Mesenchymal stem cell (in vitro differentiated cells and primary cell): Measurements from ENCODE around the gene NFIX.

Experiments used
- DNase-seq: peaks from one replicate; pipeline ENCODE4 v3.0.0-alpha.2; 2013
- H2AFZ ChIP-seq: one replicate; pipeline ENCODE4 v1.6.1; 2013; ENCODE audit warnings: low read depth, mild to moderate bottlenecking, control low read depth, inconsistent platforms, low read length, moderate library complexity
- H2AK5ac ChIP-seq: 2 replicates; pipeline ENCODE4 v1.6.1; 2013; ENCODE audit warnings: low read length, moderate library complexity, mild to moderate bottlenecking, inconsistent platforms; ENCODE audit not compliant: severe bottlenecking
- H2BK120ac ChIP-seq: one replicate; pipeline ENCODE4 v1.6.1; 2013; ENCODE audit warnings: low read depth, mild to moderate bottlenecking, inconsistent platforms, low read length, moderate library complexity
- H2BK12ac ChIP-seq, 2 experiments: one replicate each; pipeline ENCODE4 v1.6.1; 2013; ENCODE audit warnings: inconsistent platforms in 2 of 2, low read length in 2 of 2, mild to moderate bottlenecking in 2 of 2, moderate library complexity in 2 of 2, control low read depth in 1 of 2
- H2BK15ac ChIP-seq: one replicate; pipeline ENCODE4 v1.6.1; 2013; ENCODE audit warnings: mild to moderate bottlenecking, low read depth, inconsistent platforms; ENCODE audit not compliant: poor library complexity, severe bottlenecking
- H2BK5ac ChIP-seq: 2 replicates; pipeline ENCODE4 v1.6.1; 2013; ENCODE audit warnings: low read depth, mild to moderate bottlenecking, low read length, control low read depth, inconsistent platforms; ENCODE audit not compliant: poor library complexity, severe bottlenecking
- H3K14ac ChIP-seq, 2 experiments: one replicate each; pipeline ENCODE4 v1.6.1; 2013; ENCODE audit warnings: inconsistent platforms in 2 of 2, low read length in 2 of 2, control low read depth in 1 of 2, mild to moderate bottlenecking in 1 of 2, moderate library complexity in 1 of 2
- H3K18ac ChIP-seq, 2 experiments: one replicate each; pipeline ENCODE4 v1.6.1; 2013; ENCODE audit warnings: inconsistent platforms in 2 of 2, low read length in 2 of 2, control low read depth in 1 of 2, low read depth in 1 of 2, mild to moderate bottlenecking in 1 of 2
- H3K23ac ChIP-seq, 2 experiments: one replicate each; pipeline ENCODE4 v1.6.1; 2013; ENCODE audit warnings: inconsistent platforms in 2 of 2, low read length in 2 of 2, mild to moderate bottlenecking in 2 of 2, moderate library complexity in 2 of 2, control low read depth in 1 of 2
- H3K27ac ChIP-seq: 2 replicates; pipeline ENCODE4 v1.5.1; 2013; ENCODE audit warnings: mild to moderate bottlenecking, moderate library complexity, low read length, control low read depth, inconsistent platforms; ENCODE audit not compliant: poor library complexity, severe bottlenecking
- H3K27me3 ChIP-seq, 2 experiments: 2 replicates each; pipeline versions ENCODE4 v1.6.1 to v1.7.0; 2013; ENCODE audit warnings: low read length in 2 of 2, mild to moderate bottlenecking in 2 of 2, moderate library complexity in 2 of 2, control low read depth in 1 of 2, inconsistent platforms in 1 of 2; ENCODE audit not compliant: control insufficient read depth in 1 of 2, insufficient read depth in 1 of 2
- H3K36me3 ChIP-seq, 2 experiments: 2 replicates each; pipeline versions ENCODE4 v1.6.1 to v1.7.0; 2013; ENCODE audit warnings: low read length in 2 of 2, control low read depth in 1 of 2, inconsistent platforms in 1 of 2, low read depth in 1 of 2, mild to moderate bottlenecking in 1 of 2; ENCODE audit not compliant: insufficient read depth in 2 of 2, control insufficient read depth in 1 of 2
- H3K4ac ChIP-seq, 2 experiments: one replicate each; pipeline ENCODE4 v1.6.1; 2013; ENCODE audit warnings: inconsistent platforms in 2 of 2, low read length in 2 of 2, mild to moderate bottlenecking in 2 of 2, moderate library complexity in 2 of 2, control low read depth in 1 of 2, low read depth in 1 of 2
- H3K4me1 ChIP-seq: 2 replicates; pipeline ENCODE4 v1.6.1; 2013; ENCODE audit warnings: low read depth, low read length, control low read depth; ENCODE audit not compliant: control insufficient read depth, insufficient read depth
- H3K4me2 ChIP-seq: 2 replicates; pipeline ENCODE4 v1.6.1; 2013; ENCODE audit warnings: low read length, mild to moderate bottlenecking, inconsistent platforms; ENCODE audit not compliant: poor library complexity, severe bottlenecking
- H3K4me3 ChIP-seq, 2 experiments: 2 replicates each; pipeline versions ENCODE4 v1.5.1 to v1.7.0; 2013; ENCODE audit warnings: low read length in 2 of 2, mild to moderate bottlenecking in 2 of 2, control low read depth in 1 of 2, low read depth in 1 of 2; ENCODE audit not compliant: insufficient read depth in 1 of 2
- H3K79me1 ChIP-seq: replicated peaks from 2 replicates; pipeline ENCODE4 v1.6.1; 2013; ENCODE audit warnings: mild to moderate bottlenecking, control low read depth, low read length, inconsistent platforms; ENCODE audit not compliant: poor library complexity, severe bottlenecking
- H3K9ac ChIP-seq: 2 replicates; pipeline ENCODE4 v1.7.0; 2013; ENCODE audit warnings: mild to moderate bottlenecking, low read length, moderate library complexity
- H3K9me3 ChIP-seq: 2 replicates; pipeline ENCODE4 v1.7.0; 2013; ENCODE audit warnings: mild to moderate bottlenecking, low read length; ENCODE audit not compliant: control insufficient read depth
- H4K8ac ChIP-seq: one replicate; pipeline ENCODE4 v1.6.1; 2013; ENCODE audit warnings: inconsistent platforms, mild to moderate bottlenecking, low read length, moderate library complexity
- H4K91ac ChIP-seq: one replicate; pipeline ENCODE4 v1.6.1; 2013; ENCODE audit warnings: mild to moderate bottlenecking, low read length, inconsistent platforms
- WGBS: methylation state at CpG from one replicate; pipeline ENCODE4 v1.1.7; 2013; ENCODE audit warnings: mixed read lengths; 5-methylcytosine and 5-hydroxymethylcytosine counted together

The NFIX gene

DNA sequence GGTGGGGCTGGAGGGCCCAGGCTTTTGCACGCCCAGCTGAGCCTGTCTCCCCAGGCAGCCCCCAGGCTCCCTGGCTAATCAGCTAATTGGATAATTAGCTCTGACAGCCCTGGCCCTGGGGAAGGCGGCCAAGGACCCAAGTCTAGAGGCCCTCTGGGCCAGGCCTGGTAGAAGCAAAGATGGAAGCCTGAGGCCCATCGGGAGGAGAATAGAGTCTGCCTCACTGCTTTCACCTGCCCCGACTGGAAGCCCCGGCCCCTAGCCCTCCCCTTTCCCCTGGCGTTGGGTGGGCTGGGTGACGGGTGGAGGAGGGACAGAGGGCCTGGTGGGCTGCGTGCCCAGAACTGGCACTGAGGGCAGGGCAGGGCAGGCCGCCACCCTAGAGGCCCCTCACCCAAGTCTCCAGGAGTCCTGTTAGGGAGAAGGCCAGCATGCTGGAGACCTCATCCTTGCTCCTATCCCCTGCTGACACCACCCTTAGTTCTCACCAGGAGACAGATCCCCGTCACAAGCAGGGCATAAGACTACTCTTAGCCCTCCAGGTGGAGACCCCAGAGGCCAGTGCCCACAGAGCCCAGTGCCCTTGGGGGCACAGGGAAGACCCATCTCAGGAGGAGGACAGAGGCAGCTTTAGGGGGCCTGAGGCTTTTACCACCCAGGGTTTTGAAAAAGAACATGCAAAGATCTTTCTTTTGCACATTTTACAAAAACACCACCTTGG lies 95.4 kb downstream of the NFIX start:
- no peak overlapping the region for H3K27ac ChIP-seq
- no peaks in the 10 kb centered on the region for H3K79me1 ChIP-seq
- H4K8ac ChIP-seq: no peak overlapping the region
- no peak overlapping the region for H2BK5ac ChIP-seq
- H4K91ac ChIP-seq: peak overlapping the region; percentile 66
- no peak overlapping the region for H3K4me2 ChIP-seq
- no peak overlapping the region for H2AK5ac ChIP-seq
- H3K4ac ChIP-seq: no peak overlapping the region
- H3K18ac ChIP-seq: no peak overlapping the region
- no peak overlapping the region for H3K4me3 ChIP-seq
- no peak overlapping the region for H3K23ac ChIP-seq
- H2AFZ ChIP-seq: no peak overlapping the region
- peaks cover 0 to 38% of the 10 kb centered on the region in 2 experiments for H3K27me3 ChIP-seq
- peak overlapping the region in 1 of 2 experiments; percentile 72 for H2BK12ac ChIP-seq
- no peaks in the 10 kb centered on the region for H3K9me3 ChIP-seq
- H2BK120ac ChIP-seq: no peak overlapping the region
- H3K36me3 ChIP-seq: peaks cover 0 to 72% of the 10 kb centered on the region in 2 experiments
- peak overlapping the region; percentile 17 for H2BK15ac ChIP-seq
- WGBS: 79% methylated on average over 10 of the region's 10 CpGs
- no peak for DNase-seq
- H3K4me1 ChIP-seq: peaks cover 38% of the 10 kb centered on the region
- peak overlapping the region in 1 of 2 experiments; percentile 31 for H3K14ac ChIP-seq
- H3K9ac ChIP-seq: peak overlapping the region; percentile 57

DNA sequence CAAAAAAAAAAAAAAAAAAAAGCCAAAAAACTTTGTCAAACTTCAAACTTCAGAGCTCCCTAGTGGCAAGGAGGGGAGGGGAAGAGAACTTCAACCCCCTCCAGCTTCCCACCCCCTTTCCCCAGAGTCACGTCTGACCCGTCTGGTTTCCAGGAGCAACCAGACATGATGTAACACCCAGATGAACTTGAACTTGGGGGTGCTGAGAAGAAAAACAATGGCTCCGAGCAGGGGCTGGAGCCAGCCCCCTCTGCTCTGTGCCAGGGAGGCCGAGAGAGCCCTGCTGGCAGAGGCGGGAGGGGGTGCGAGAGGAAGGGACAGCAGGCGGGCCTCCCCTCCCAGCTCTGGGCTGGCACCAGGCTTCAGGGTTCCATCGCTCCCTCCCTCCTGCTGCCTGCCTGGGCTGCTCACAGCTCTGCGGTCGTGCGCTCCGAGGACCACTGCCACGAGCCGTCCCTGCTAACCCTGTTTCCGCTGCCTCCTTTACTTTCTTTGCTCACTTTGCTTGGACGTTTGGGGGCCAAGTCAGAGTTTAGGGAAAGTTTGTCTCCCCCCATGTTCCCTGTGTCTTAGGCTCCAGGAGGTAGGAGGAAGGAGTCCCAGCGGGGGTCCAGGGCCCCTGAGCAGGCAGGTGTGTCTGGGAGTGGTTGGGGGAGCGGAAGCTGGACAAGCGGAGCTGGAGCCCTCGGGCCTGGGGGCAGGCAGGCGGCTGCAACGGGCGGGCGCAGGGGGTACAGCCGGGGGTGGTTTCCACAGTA lies 96.3 kb downstream of the NFIX start:
- WGBS: 27% methylated on average over 25 of the region's 25 CpGs

DNA sequence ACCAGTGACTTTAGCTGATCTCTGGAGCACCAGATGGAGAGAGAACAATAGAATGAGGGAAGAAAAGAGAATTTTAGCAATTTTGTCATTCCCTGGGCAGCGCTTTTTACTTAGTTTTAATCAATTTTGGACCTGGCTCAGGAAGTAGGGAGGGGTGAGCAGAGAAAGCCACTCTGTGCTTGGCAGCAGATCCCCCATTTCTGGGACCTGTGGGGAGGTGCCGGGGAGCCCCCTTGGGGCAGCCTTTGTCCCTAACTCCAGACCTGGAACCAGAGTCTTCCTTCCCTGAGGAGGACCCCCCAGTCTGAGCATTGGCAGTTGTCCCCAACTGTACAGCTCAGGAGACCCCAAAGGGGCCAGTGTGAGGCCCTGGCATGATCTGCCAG lies 96.9 kb downstream of the NFIX start:
- Histone ChIP-seq H3K36me3 (peaks cover 0 to 64% of the 10 kb centered on the region in 2 experiments), H3K27ac (no peak overlapping the region), H4K8ac (no peak overlapping the region), H3K9me3 (no peaks in the 10 kb centered on the region), H2BK5ac (peak overlapping the region; percentile 67), H2AFZ (no peak overlapping the region), H2AK5ac (peak overlapping the region; percentile 56), H2BK12ac (no peak overlapping the region), H3K4me3 (no peak overlapping the region), H4K91ac (no peak overlapping the region), H3K18ac (no peak overlapping the region), H3K79me1 (no peaks in the 10 kb centered on the region), H3K4me2 (no peak overlapping the region), H3K4me1 (peaks cover 48% of the 10 kb centered on the region), H3K23ac (no peak overlapping the region), H2BK15ac (no peak overlapping the region), H3K9ac (peak overlapping the region; percentile 59), H3K14ac (no peak overlapping the region), H2BK120ac (no peak overlapping the region), H3K4ac (no peak overlapping the region), H3K27me3 (peaks cover 0 to 37% of the 10 kb centered on the region in 2 experiments)
- DNase-seq: no peak
- WGBS: 90% methylated on average over 2 of the region's 2 CpGs

More for the DNA sequence above, 96.3 kb downstream of the NFIX start:
- Histone ChIP-seq H2AFZ (no peak overlapping the region), H3K14ac (peak overlapping the region in 1 of 2 experiments; percentile 1), H2BK12ac (peak overlapping the region in 1 of 2 experiments; percentile 45), H2BK5ac (peak overlapping the region; percentile 67), H3K36me3 (peaks cover 0 to 70% of the 10 kb centered on the region in 2 experiments), H3K4me3 (no peak overlapping the region), H3K4me2 (peak overlapping the region; percentile 39), H2BK15ac (no peak overlapping the region), H3K27ac (peak overlapping the region; percentile 20), H3K79me1 (no peaks in the 10 kb centered on the region), H3K27me3 (peaks cover 0 to 38% of the 10 kb centered on the region in 2 experiments), H4K8ac (peak overlapping the region; percentile 5), H2AK5ac (no peak overlapping the region), H3K9me3 (no peaks in the 10 kb centered on the region), H3K4ac (peak overlapping the region in 1 of 2 experiments; percentile 30), H3K4me1 (peaks cover 46% of the 10 kb centered on the region), H4K91ac (peak overlapping the region; percentile 5), H3K23ac (no peak overlapping the region), H2BK120ac (no peak overlapping the region), H3K18ac (peak overlapping the region; percentile 16 to 69), H3K9ac (peak overlapping the region; percentile 59)
- DNase-seq: peak; percentile 79

DNA sequence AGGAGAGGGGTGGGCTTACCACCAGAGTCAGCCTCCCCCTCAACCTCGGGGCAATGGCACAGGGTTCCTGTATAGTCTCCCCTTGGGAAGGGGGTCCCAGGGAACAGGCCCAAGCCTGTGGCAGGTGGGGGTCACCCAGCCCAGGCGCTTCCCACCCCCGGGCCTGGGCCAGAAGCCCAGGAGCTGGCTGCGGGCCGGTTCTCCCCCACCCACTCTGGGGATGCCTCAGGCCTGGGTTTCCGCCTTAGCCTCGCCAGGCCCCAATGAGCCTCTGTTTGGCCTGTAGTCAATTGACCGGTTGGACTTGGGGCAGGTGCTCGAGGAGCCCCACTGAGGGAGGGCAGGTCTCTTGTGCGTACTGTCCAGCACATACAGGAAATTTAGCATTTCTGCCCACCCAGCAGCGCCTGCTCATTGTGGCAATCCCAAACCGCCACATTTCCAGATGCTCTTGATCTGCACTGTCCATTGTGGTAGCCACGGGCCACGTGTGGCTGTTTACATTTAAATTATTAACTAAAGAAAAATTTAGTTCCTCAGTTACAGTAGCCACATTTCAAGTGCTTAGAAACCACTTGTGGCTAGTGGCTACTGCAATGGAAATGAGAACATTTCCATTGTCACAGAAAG lies 97.4 kb downstream of the NFIX start:
- no peak overlapping the region for H3K4me3 ChIP-seq
- H3K23ac ChIP-seq: peak overlapping the region in 1 of 2 experiments; percentile 6
- WGBS: 90% methylated on average over 12 of the region's 14 CpGs
- H2BK5ac ChIP-seq: no peak overlapping the region
- no peak overlapping the region for H3K27ac ChIP-seq
- H3K4me1 ChIP-seq: peaks cover 49% of the 10 kb centered on the region
- peak overlapping the region; percentile 78 for H2AK5ac ChIP-seq
- H3K14ac ChIP-seq: no peak overlapping the region
- H2AFZ ChIP-seq: no peak overlapping the region
- H3K9ac ChIP-seq: peak overlapping the region; percentile 59
- H3K9me3 ChIP-seq: no peaks in the 10 kb centered on the region
- DNase-seq: no peak
- no peak overlapping the region for H2BK120ac ChIP-seq
- H3K18ac ChIP-seq: no peak overlapping the region
- peak overlapping the region in 1 of 2 experiments; percentile 37 for H2BK12ac ChIP-seq
- H3K36me3 ChIP-seq: peaks cover 0 to 58% of the 10 kb centered on the region in 2 experiments
- H4K91ac ChIP-seq: no peak overlapping the region
- H4K8ac ChIP-seq: no peak overlapping the region
- no peaks in the 10 kb centered on the region for H3K79me1 ChIP-seq
- H2BK15ac ChIP-seq: no peak overlapping the region
- H3K27me3 ChIP-seq: peaks cover 0 to 36% of the 10 kb centered on the region in 2 experiments
- H3K4me2 ChIP-seq: no peak overlapping the region
- no peak overlapping the region for H3K4ac ChIP-seq
